ENCODE results near the gene ST6GAL2.

ST6GAL2 gene

DNA sequence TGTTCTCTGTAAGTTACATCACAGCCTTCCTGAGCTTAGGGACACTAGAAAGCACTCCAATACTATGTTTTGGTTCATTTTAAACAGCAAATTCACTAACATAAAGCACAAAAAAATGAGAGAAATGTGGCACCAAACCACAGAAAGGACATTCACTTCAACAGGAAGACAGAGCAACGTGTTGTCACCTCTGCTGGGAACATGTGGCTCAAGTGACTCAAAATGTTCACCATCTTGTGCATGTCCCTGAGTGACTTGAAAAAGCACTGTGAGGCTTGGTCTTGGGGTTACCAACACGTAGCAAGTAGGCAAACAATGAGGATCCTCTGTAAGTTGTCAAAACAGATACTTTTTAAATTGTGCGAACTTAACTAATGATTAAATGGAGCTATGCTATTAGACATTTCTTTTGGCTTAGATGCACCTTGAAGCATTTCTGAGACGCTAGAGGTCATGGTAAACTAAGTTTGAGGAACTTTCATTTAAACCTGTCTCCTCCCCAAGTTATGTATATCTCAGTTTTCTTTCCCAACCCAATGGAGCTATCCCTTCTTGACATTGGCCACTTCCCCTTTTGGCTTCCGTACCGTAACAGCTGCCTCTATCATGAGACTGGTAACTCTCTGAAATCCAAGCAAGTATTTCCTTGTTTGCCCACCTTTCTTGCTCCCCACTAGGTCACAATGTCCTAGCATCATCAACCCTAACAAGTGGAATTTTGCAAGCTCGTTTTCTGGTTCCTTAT, 14.0 kb upstream of the ST6GAL2 start:
- no peak overlapping the region for H3K27ac ChIP-seq
- TF ChIP-seq, protein P1, sequence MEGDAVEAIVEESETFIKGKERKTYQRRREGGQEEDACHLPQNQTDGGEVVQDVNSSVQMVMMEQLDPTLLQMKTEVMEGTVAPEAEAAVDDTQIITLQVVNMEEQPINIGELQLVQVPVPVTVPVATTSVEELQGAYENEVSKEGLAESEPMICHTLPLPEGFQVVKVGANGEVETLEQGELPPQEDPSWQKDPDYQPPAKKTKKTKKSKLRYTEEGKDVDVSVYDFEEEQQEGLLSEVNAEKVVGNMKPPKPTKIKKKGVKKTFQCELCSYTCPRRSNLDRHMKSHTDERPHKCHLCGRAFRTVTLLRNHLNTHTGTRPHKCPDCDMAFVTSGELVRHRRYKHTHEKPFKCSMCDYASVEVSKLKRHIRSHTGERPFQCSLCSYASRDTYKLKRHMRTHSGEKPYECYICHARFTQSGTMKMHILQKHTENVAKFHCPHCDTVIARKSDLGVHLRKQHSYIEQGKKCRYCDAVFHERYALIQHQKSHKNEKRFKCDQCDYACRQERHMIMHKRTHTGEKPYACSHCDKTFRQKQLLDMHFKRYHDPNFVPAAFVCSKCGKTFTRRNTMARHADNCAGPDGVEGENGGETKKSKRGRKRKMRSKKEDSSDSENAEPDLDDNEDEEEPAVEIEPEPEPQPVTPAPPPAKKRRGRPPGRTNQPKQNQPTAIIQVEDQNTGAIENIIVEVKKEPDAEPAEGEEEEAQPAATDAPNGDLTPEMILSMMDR (conservative IDR thresholded peaks at IDR 0.05): no peak

DNA sequence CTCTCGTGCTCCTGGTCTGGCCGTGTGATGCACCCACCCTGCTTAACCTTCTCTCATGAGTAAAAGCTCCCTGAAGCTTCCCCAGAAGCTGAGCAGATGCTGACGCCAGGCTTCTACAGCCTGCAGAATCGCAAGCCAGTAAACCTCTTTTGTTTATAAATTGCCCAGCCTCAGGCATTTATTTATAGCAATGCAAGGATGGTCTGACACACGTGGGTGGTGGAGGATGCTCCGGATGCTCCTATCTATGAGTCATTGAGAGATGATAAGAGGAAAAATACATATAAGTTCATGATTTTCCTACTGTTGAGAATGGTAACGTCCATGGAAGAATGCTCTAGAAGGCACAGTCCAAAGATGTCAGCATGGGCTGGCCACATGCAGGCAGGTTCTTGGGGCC, 8.6 kb upstream of the ST6GAL2 start:
- no peak overlapping the region for H3K27ac ChIP-seq
- TF ChIP-seq, protein P1 (conservative IDR thresholded peaks at IDR 0.05): no peak

GRCh38 chr2:106892048-106892447, 6.1 kb upstream of the ST6GAL2 start:
- H3K27ac ChIP-seq: no peak overlapping the region
- TF ChIP-seq, protein P1 (conservative IDR thresholded peaks at IDR 0.05): no peak

DNA sequence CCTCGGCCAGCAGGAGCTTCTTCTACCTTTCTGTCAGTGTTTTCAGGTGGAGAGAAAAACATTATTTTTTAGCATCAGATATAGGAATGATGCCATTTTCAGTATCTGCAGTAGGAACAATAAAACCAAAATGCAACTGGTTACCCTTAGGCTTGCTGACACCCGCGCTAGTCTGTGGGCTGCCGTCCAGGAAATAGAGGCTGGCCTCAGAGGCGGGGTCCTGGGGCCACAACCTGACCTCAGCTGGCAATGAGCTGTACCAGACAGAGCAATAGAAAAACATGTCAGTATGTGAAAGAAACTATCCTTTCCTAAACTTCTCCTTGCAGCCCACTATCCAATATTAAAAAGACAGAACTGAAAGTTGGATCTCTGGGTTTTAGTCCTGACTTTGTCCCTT, 4.6 kb upstream of the ST6GAL2 start:
- TF ChIP-seq, protein P1 (conservative IDR thresholded peaks at IDR 0.05): no peak
- no peak overlapping the region for H3K27ac ChIP-seq

GRCh38 chr2:106886916-106887758, 1.2 kb upstream of the ST6GAL2 start:
- peak overlapping the region; percentile 73 for H3K27ac ChIP-seq
- TF ChIP-seq, protein P1 (conservative IDR thresholded peaks at IDR 0.05): peak; percentile 28; the same call in 1 of the 2 replicates

- TF ChIP-seq, protein P1 (conservative IDR thresholded peaks at IDR 0.05): no peak
- H3K27ac ChIP-seq: peak overlapping the region; percentile 73; the same call in 1 of the 2 replicates
Measured at GRCh38 chr2:106885329-106885728, 638 bp downstream of the ST6GAL2 start.

DNA sequence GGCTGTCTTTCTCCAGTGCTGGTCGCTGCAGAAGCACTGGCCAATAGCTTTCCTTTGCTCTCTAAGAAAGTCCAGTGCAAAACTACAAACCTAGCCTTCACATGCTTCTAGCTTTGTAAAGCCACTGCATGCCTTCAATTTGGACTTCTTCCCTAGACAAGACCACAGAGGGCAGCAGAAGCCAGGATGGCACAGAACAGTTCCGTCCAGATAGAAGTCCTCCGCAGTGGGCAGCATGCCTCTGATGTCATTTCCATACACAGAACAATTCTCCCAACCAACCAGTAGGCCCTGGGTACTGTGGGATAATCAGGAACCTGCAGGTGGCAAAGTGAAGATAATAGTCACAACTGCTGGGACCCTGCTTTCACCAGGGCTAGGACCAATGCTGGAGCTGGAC, 3.3 kb downstream of the ST6GAL2 start:
- no peak overlapping the region for H3K27ac ChIP-seq
- TF ChIP-seq, protein P1 (conservative IDR thresholded peaks at IDR 0.05): peak; percentile 30; the same call in 1 of the 2 replicates

All from VCaP (cell line).